K562 (cell line): ENCODE data around the gene PPP3CA. TPM values are rescaled to one million over a fixed set of nuclear protein-coding genes. Genes with fewer than 3 reads are reported as not detected.

Experiments used
- ATAC-seq: fragments of 200-7000 bp; cut with Tn5 transposase; 3 replicates; pipeline ENCODE4 v1.9.1; 2020; ENCODE audit warnings: moderate library complexity
- BruUV-seq: library from RNA; stranded (reverse); fragments of 400-500 nt; replicated peaks from 2 replicates; lab custom pipeline; 2021; lab: Mats Ljungman, UMichigan
- CTCF ChIA-PET: fragments of 300-600 bp; formaldehyde crosslinking; extraction: SDS; loops from one replicate; lab custom pipeline; 2021; ENCODE audit warnings: low intra/inter-chr PET ratio; lab: Yijun Ruan, JAX
- POLR2A ChIA-PET: fragments of 300-600, 350-650 bp; sonication (Branson Sonifier 250); formaldehyde crosslinking; extraction: SDS; loops from one replicate; lab custom pipeline; 2021; ENCODE audit warnings: antibody characterized with exemption, inconsistent platforms; lab: Yijun Ruan, JAX
- DNase-seq, 4 experiments: peaks; one replicate each; pipeline versions ENCODE4 v3.0.0 to v3.0.0-alpha.2; 2011 to 2018; ENCODE audit warnings: low spot score in 3 of 4, mixed read lengths in 3 of 4; ENCODE audit errors: extremely low read depth in 1 of 4
- FAIRE-seq: peaks from 2 replicates; lab custom pipeline; 2011; peaks lifted over from hg19 to GRCh38; lab: Jason Lieb, UNC
- H2AFZ ChIP-seq: 2 replicates; pipeline ENCODE4 v1.6.0; 2011; ENCODE audit warnings: low read depth, low read length, control low read depth, inconsistent platforms
- H3K27ac ChIP-seq: fragments of 200-600 bp; 3 replicates; pipeline ENCODE4 v1.8.0; 2011; ENCODE audit warnings: low read depth, mild to moderate bottlenecking, control low read depth, inconsistent platforms, low read length, moderate library complexity, mixed read lengths; ENCODE audit errors: extremely low read depth
- H3K27me3 ChIP-seq, 2 experiments: fragments of 300-600 bp in 1 of 2; 2 replicates in 1 of 2; 3 replicates in 1 of 2; pipeline versions ENCODE4 v1.6.0 to v1.8.0; 2011; ENCODE audit warnings: inconsistent platforms in 2 of 2, low read length in 2 of 2, mild to moderate bottlenecking in 1 of 2, mixed read lengths in 1 of 2, moderate library complexity in 1 of 2; ENCODE audit not compliant: control insufficient read depth in 2 of 2, insufficient read depth in 2 of 2
- H3K36me3 ChIP-seq: fragments of 300-600 bp; 3 replicates; pipeline ENCODE4 v1.8.0; 2011; ENCODE audit warnings: mild to moderate bottlenecking, low read length, inconsistent platforms; ENCODE audit not compliant: control insufficient read depth, insufficient read depth
- H3K4me1 ChIP-seq, 2 experiments: fragments of 200-600 bp in 1 of 2; replicated peaks in 1 of 2; 2 replicates in 1 of 2; 3 replicates in 1 of 2; pipeline versions ENCODE4 v1.5.1 to v1.8.0; 2011; ENCODE audit warnings: inconsistent platforms in 2 of 2, low read length in 2 of 2, mild to moderate bottlenecking in 1 of 2, mixed read lengths in 1 of 2, moderate library complexity in 1 of 2; ENCODE audit not compliant: control insufficient read depth in 2 of 2, insufficient read depth in 2 of 2
- H3K4me2 ChIP-seq: 2 replicates; pipeline ENCODE4 v1.6.1; 2011; ENCODE audit warnings: low read length, control low read depth, inconsistent platforms, mixed read lengths; ENCODE audit not compliant: insufficient read depth
- H3K4me3 ChIP-seq: fragments of 200-600 bp; sonication (generic), shearing (Covaris generic); 2 replicates; pipeline ENCODE4 v1.5.1; 2016; ENCODE audit warnings: control low read depth, inconsistent platforms
- H3K79me2 ChIP-seq: fragments of 200-600 bp; 3 replicates; pipeline ENCODE4 v1.8.0; 2011; ENCODE audit warnings: low read length, inconsistent platforms; ENCODE audit not compliant: control insufficient read depth, insufficient read depth
- H3K9ac ChIP-seq, 2 experiments: 2 replicates each; pipeline versions ENCODE4 v1.6.0 to v1.6.1; 2011; ENCODE audit warnings: low read depth in 2 of 2, low read length in 2 of 2, control low read depth in 1 of 2, inconsistent platforms in 1 of 2, mild to moderate bottlenecking in 1 of 2, mixed read lengths in 1 of 2; ENCODE audit not compliant: insufficient read depth in 1 of 2
- H3K9me1 ChIP-seq: one replicate; pipeline ENCODE4 v1.6.0; 2011; ENCODE audit warnings: inconsistent platforms, mild to moderate bottlenecking, low read length, moderate library complexity; ENCODE audit not compliant: control insufficient read depth, insufficient read depth
- H3K9me3 ChIP-seq: replicated peaks from 2 replicates; pipeline ENCODE4 v1.5.1; 2011; ENCODE audit warnings: low read depth, low read length, inconsistent platforms; ENCODE audit not compliant: control insufficient read depth, insufficient read depth
- H4K20me1 ChIP-seq: replicated peaks from 2 replicates; pipeline ENCODE4 v1.6.1; 2011; ENCODE audit warnings: low read length, inconsistent platforms, mixed read lengths; ENCODE audit not compliant: control insufficient read depth, insufficient read depth
- CXXC5 ChIP-seq: fragments of 250-450 bp; sonication (Bioruptor Pico); IDR thresholded peaks from 2 replicates; pipeline ENCODE4 v1.8.0; 2022; ENCODE audit warnings: inconsistent platforms, mild to moderate bottlenecking, moderate library complexity
- NONO ChIP-seq, 2 experiments: fragments of 200-400 bp in 1 of 2; fragments of 450-650 bp in 1 of 2; formaldehyde crosslinking in 1 of 2; IDR thresholded peaks; 2 replicates each; pipeline ENCODE4 v1.6.1; 2017; ENCODE audit warnings: low read depth in 2 of 2, mild to moderate bottlenecking in 2 of 2, moderate library complexity in 2 of 2, low read length in 1 of 2
- U2AF2 ChIP-seq: fragments of 200-400 bp; formaldehyde crosslinking; optimal IDR thresholded peaks from 2 replicates; pipeline ENCODE3; 2017; ENCODE audit warnings: low read depth, mild to moderate bottlenecking, low read length
- USF1 ChIP-seq: sonication (generic); formaldehyde crosslinking; IDR thresholded peaks from 2 replicates; pipeline ENCODE4 v1.9.0; 2022; ENCODE audit warnings: mild to moderate bottlenecking, missing genetic modification reagents
- ZNF174 ChIP-seq: fragments of 250-450 bp; sonication (Bioruptor Pico); IDR thresholded peaks from 2 replicates; pipeline ENCODE4 v1.4.0; 2020; ENCODE audit warnings: mild to moderate bottlenecking
- ZNF507 ChIP-seq: conservative IDR thresholded peaks from 2 replicates; pipeline ENCODE4 v1.6.1; 2017; ENCODE audit warnings: missing genetic modification characterization, missing compliant biosample characterization
- ZNF639 ChIP-seq, 2 experiments: fragments of 200-800 bp in 1 of 2; sonication (Bioruptor generic) in 1 of 2; sonication (generic) in 1 of 2; formaldehyde crosslinking in 1 of 2; IDR thresholded peaks in 1 of 2; conservative IDR thresholded peaks in 1 of 2; 2 replicates each; pipeline versions ENCODE4 v1.5.0 to v1.6.1; 2016 to 2020; ENCODE audit warnings: missing compliant biosample characterization in 1 of 2, missing genetic modification characterization in 1 of 2, missing genetic modification reagents in 1 of 2
- ZNF77 ChIP-seq: fragments of 250-450 bp; sonication (Bioruptor Pico); IDR thresholded peaks from 2 replicates; pipeline ENCODE4 v1.5.0; 2020
- in situ Hi-C: fragments of 300-500 bp; cut with MboI; formaldehyde crosslinking; loops from 4 replicates; pipeline ENCODE4 v1.15.0; 2018; ENCODE audit warnings: inconsistent platforms, mixed read lengths
- intact Hi-C: fragments of 100-400 bp; cut with micrococcal nuclease; formaldehyde crosslinking; loops from 2 replicates; pipeline ENCODE4 v1.14.2; 2022
- polyA plus RNA-seq, 8 experiments: library from polyadenylated mRNA; depleted of rRNA in 4 of 8; stranded (reverse) in 5 of 8; unstranded in 3 of 8; fragments of >200 nt; fragmentation: Nextera tagmentation in 2 of 8; fragmentation: Illumina TruSeq in 1 of 8; extraction: Ambion mirVana in 2 of 8; extraction: Trizol in 1 of 8; gene quantifications; 2 replicates each; pipeline versions ENCODE4 v1.2.1 to v1.2.3, GENCODE V29; 2011 to 2014; ENCODE audit warnings: inconsistent platforms in 1 of 8, missing spikeins in 1 of 8
- total RNA-seq, 7 experiments: library from RNA; depleted of rRNA in 6 of 7; stranded (reverse); fragments of >200 nt in 6 of 7; fragmentation: Illumina TruSeq in 2 of 7; extraction: Trizol in 2 of 7; gene quantifications; 2 replicates each; pipeline versions ENCODE4 v1.2.1 to v1.2.3, GENCODE V29; 2011 to 2021; ENCODE audit warnings: low replicate concordance in 1 of 7

PPP3CA gene
- total and polyA plus RNA-seq, 9 of the 15 experiments (the other 6 are each of a cell fraction or from before 2014, with no cell fraction given), result 0.94 to 3.2 (median 1.6) TPM

GRCh38 chr4:101081166-101081565 is 266.2 kb downstream of the PPP3CA start:
- no peak overlapping the region for H3K4me3 ChIP-seq
- no peaks in the 10 kb centered on the region for H3K79me2 ChIP-seq
- ATAC-seq (no peak), FAIRE-seq (no peak), DNase-seq (no peak)
- intact Hi-C loops, result no loop called here
- H3K9me1 ChIP-seq, result no peaks in the 10 kb centered on the region
- in situ Hi-C loops, result no loop called here
- no peaks in the 10 kb centered on the region for H3K36me3 ChIP-seq
- POLR2A ChIA-PET, result no interaction called here
- H3K9me3 ChIP-seq, result 0 out of 2 replicates have a peak, but pooled peaks cover 3% of the 10 kb centered on the region
- no peak overlapping the region for H3K4me2 ChIP-seq
- H3K27me3 ChIP-seq, result no peaks in the 10 kb centered on the region
- H2AFZ ChIP-seq, result no peak overlapping the region
- H3K27ac ChIP-seq, result no peak overlapping the region
- no peaks in the 10 kb centered on the region for H4K20me1 ChIP-seq
- TF ChIP-seq ZNF639 (CRISPR knock-in tag; conservative IDR thresholded peaks at IDR 0.05 in 1 of 2, IDR thresholded peaks at IDR 0.05 in 1 of 2) (no peak), USF1 (no peak), ZNF77 (CRISPR knock-in tag) (no peak), CXXC5 (CRISPR knock-in tag) (no peak), ZNF507 (tag) (no peak), NONO (IDR thresholded peaks at IDR 0.05; ENCODE audit: low read depth in 2 of 2, low read length in 1 of 2) (no peak), U2AF2 (no peak), ZNF174 (CRISPR knock-in tag) (no peak)
- TF ChIP-seq, all 486 proteins: peak for 0
- no peak overlapping the region for H3K9ac ChIP-seq
- H3K4me1 ChIP-seq, result no peaks in the 10 kb centered on the region
- CTCF ChIA-PET, result no interaction called here
- BruUV-seq, result no TSS peak
